ENCODE measurements around the gene PDGFB. TPM values are rescaled to one million over a fixed set of nuclear protein-coding genes. Genes with fewer than 3 reads are reported as not detected.

Gene PDGFB
- total and polyA plus RNA-seq, 9 of the 15 experiments (the other 6 are each of a cell fraction or from before 2014, with no cell fraction given), result 0.07 to 4.0 (median 0.48) TPM; not detected in 1

- TF ChIP-seq ESRRA (IDR thresholded peaks at IDR 0.05; ENCODE audit: borderline replicate concordance, low read depth), result no peak
- no peak for TF ChIP-seq AFF1 (IDR thresholded peaks at IDR 0.05; ENCODE audit: low read depth in 1 of 2, partially characterized antibody in 2 of 2)
- no peak for TF ChIP-seq ZBTB5 (IDR thresholded peaks at IDR 0.05)
- no peak for TF ChIP-seq GABPB2 (CRISPR knock-in tag; conservative IDR thresholded peaks at IDR 0.05)
- TF ChIP-seq SIN3B (IDR thresholded peaks at IDR 0.05; ENCODE audit: low read depth), result no peak
- Histone ChIP-seq H3K79me2 (ENCODE audit: control insufficient read depth, insufficient read depth, low read length) (no peaks in the 10 kb centered on the region), H3K4me3 (no peak overlapping the region), H3K4me2 (ENCODE audit: insufficient read depth, low read length) (no peak overlapping the region), H3K9ac (ENCODE audit: insufficient read depth in 1 of 2, low read depth in 2 of 2, low read length in 2 of 2) (0 out of 4 replicates have a peak overlapping the region, but pooled peaks of 1 of the 2 experiments have one; percentile 35), H3K27me3 (ENCODE audit: control insufficient read depth in 2 of 2, insufficient read depth in 2 of 2, low read length in 2 of 2) (no peaks in the 10 kb centered on the region), H2AFZ (ENCODE audit: low read depth, low read length) (no peak overlapping the region), H3K36me3 (ENCODE audit: control insufficient read depth, insufficient read depth, low read length) (no peaks in the 10 kb centered on the region; the same call in 2 of the 3 replicates), H3K9me3 (replicated peaks; ENCODE audit: control insufficient read depth, insufficient read depth, low read depth, low read length) (peaks cover 12% of the 10 kb centered on the region), H4K20me1 (replicated peaks; ENCODE audit: control insufficient read depth, insufficient read depth, low read length) (no peaks in the 10 kb centered on the region), H3K4me1 (replicated peaks in 1 of 2; ENCODE audit: control insufficient read depth in 2 of 2, insufficient read depth in 2 of 2, low read length in 2 of 2) (peaks cover 27 to 45% of the 10 kb centered on the region in 2 experiments), H3K9me1 (ENCODE audit: control insufficient read depth, insufficient read depth, low read length) (no peaks in the 10 kb centered on the region), H3K27ac (ENCODE audit: extremely low read depth, low read depth, low read length) (no peak overlapping the region)
- BruUV-seq (replicated peaks), result no TSS peak
- no peak for ATAC-seq
- intact Hi-C loops (cut with micrococcal nuclease) (no loop called here), in situ Hi-C loops (cut with MboI) (no loop called here)
- DNase-seq (ENCODE audit: extremely low read depth in 1 of 4, low spot score in 3 of 4), result no peak
- ChIA-PET POLR2A (interaction anchor here (1.1 kb wide), 1 partner anchor 37 kb away, joined by 3 read pairs; no protein-coding TSS in a partner anchor), CTCF (ENCODE audit: low intra/inter-chr PET ratio) (no interaction called here)
- WGBS (ENCODE audit: insufficient coverage, low coverage, missing lambda C conversion rate), result 93% methylated on average over 6 of the region's 7 CpGs
- FAIRE-seq, result no peak
These were observed 35.5 kb upstream of the PDGFB start for GRCh38 chr22:39280250-39280649.

Data from K562 (cell line).